HepG2 (cell line): ENCODE data around the gene G6PC3. TPM values are rescaled to one million over a fixed set of nuclear protein-coding genes. Genes with fewer than 3 reads are reported as not detected.
"Not testable (repeated sequence)": the region's sequence is repeated elsewhere in the genome, so short reads cannot be mapped to it uniquely, and the experiment has no call there.

Experiments used
- ATAC-seq: fragments of 200-7000 bp; cut with Tn5 transposase; 3 replicates; pipeline ENCODE4 v1.9.1; 2020; ENCODE audit warnings: mild to moderate bottlenecking, moderate library complexity
- BruUV-seq: library from RNA; stranded (reverse); fragments of 400-500 nt; replicated peaks from 2 replicates; lab custom pipeline; 2021; lab: Mats Ljungman, UMichigan
- CTCF ChIA-PET: fragments of 300-600 bp; formaldehyde crosslinking; extraction: SDS; loops from one replicate; lab custom pipeline; 2021; ENCODE audit warnings: low total read pairs, inconsistent platforms, low intra/inter-chr PET ratio; lab: Yijun Ruan, JAX
- POLR2A ChIA-PET: fragments of 350-600 bp; sonication (Branson Sonifier 250); formaldehyde crosslinking; loops from one replicate; lab custom pipeline; 2020; ENCODE audit warnings: antibody characterized with exemption, inconsistent platforms; lab: Yijun Ruan, JAX
- DNase-seq: peaks from one replicate; pipeline ENCODE4 v3.0.0-alpha.2; 2015; ENCODE audit warnings: low spot score
- FAIRE-seq: peaks from 3 replicates; lab custom pipeline; 2011; peaks lifted over from hg19 to GRCh38; lab: Jason Lieb, UNC
- H2AFZ ChIP-seq: one replicate; pipeline ENCODE4 v1.6.1; 2011; ENCODE audit warnings: low read length, inconsistent platforms
- H3K27ac ChIP-seq: fragments of 300-600 bp; 3 replicates; pipeline ENCODE4 v1.8.0; 2011; ENCODE audit warnings: mixed run types, mild to moderate bottlenecking, mixed read lengths, low read length, inconsistent platforms; ENCODE audit not compliant: insufficient read depth; ENCODE audit errors: extremely low read length
- H3K27me3 ChIP-seq, 2 experiments: fragments of 200-600 bp in 1 of 2; 2 replicates in 1 of 2; 3 replicates in 1 of 2; pipeline versions ENCODE4 v1.6.0 to v1.8.0; 2011; ENCODE audit warnings: low read length in 2 of 2, mild to moderate bottlenecking in 2 of 2, moderate library complexity in 2 of 2, inconsistent platforms in 1 of 2; ENCODE audit not compliant: insufficient read depth in 2 of 2, control insufficient read depth in 1 of 2
- H3K36me3 ChIP-seq, 2 experiments: fragments of 200-600 bp in 1 of 2; replicated peaks in 1 of 2; 2 replicates in 1 of 2; 3 replicates in 1 of 2; pipeline versions ENCODE4 v1.5.1 to v1.8.0; 2011; ENCODE audit warnings: low read length in 2 of 2, inconsistent platforms in 1 of 2; ENCODE audit not compliant: insufficient read depth in 2 of 2, control insufficient read depth in 1 of 2
- H3K4me1 ChIP-seq: 2 replicates; pipeline ENCODE4 v1.5.1; 2012; ENCODE audit warnings: low read length, inconsistent platforms; ENCODE audit not compliant: insufficient read depth
- H3K4me2 ChIP-seq: 2 replicates; pipeline ENCODE4 v1.6.0; 2011; ENCODE audit warnings: low read depth, low read length, inconsistent platforms
- H3K4me3 ChIP-seq, 3 experiments: fragments of 200-600 bp in 1 of 3; sonication (generic), shearing (Covaris generic) in 1 of 3; replicated peaks in 1 of 3; 2 replicates each; pipeline ENCODE4 v1.5.1; 2011 to 2016; ENCODE audit warnings: low read length in 3 of 3, inconsistent platforms in 2 of 3, low read depth in 2 of 3, mild to moderate bottlenecking in 2 of 3, control low read depth in 1 of 3, mixed read lengths in 1 of 3; ENCODE audit not compliant: insufficient read depth in 1 of 3
- H3K79me2 ChIP-seq: one replicate; pipeline ENCODE4 v1.6.1; 2011; ENCODE audit warnings: low read length, inconsistent platforms; ENCODE audit not compliant: insufficient read depth
- H3K9ac ChIP-seq: 2 replicates; pipeline ENCODE4 v1.6.0; 2011; ENCODE audit warnings: mild to moderate bottlenecking, low read depth, low read length, inconsistent platforms; ENCODE audit not compliant: insufficient read depth
- H3K9me3 ChIP-seq: 2 replicates; pipeline ENCODE4 v1.5.1; 2012; ENCODE audit warnings: mild to moderate bottlenecking, low read length
- H4K20me1 ChIP-seq: 2 replicates; pipeline ENCODE4 v1.6.0; 2011; ENCODE audit warnings: inconsistent platforms, mild to moderate bottlenecking, low read length, moderate library complexity; ENCODE audit not compliant: insufficient read depth
- DDIT3 ChIP-seq: sonication (generic); formaldehyde crosslinking; IDR thresholded peaks from 2 replicates; pipeline ENCODE4 v1.4.0; 2020; ENCODE audit warnings: mild to moderate bottlenecking, missing genetic modification reagents
- DRAP1 ChIP-seq: IDR thresholded peaks from 2 replicates; pipeline ENCODE4 v1.6.1; 2016; ENCODE audit warnings: missing genetic modification reagents, missing compliant biosample characterization
- HDAC1 ChIP-seq: sonication (generic); formaldehyde crosslinking; IDR thresholded peaks from 2 replicates; pipeline ENCODE4 v1.5.1; 2020; ENCODE audit warnings: mild to moderate bottlenecking, missing genetic modification reagents
- HMGXB4 ChIP-seq, 2 experiments: sonication (generic) in 1 of 2; formaldehyde crosslinking in 1 of 2; IDR thresholded peaks; 2 replicates each; pipeline versions ENCODE4 v1.4.0 to v1.6.1; 2018 to 2020; ENCODE audit warnings: missing genetic modification reagents in 2 of 2, borderline replicate concordance in 1 of 2, low read depth in 1 of 2, mild to moderate bottlenecking in 1 of 2, missing biosample characterization in 1 of 2
- IKZF4 ChIP-seq: sonication (generic); formaldehyde crosslinking; IDR thresholded peaks from 2 replicates; pipeline ENCODE4 v1.5.1; 2020; ENCODE audit warnings: borderline replicate concordance, mild to moderate bottlenecking, low read depth, missing genetic modification reagents; ENCODE audit errors: not compliant biosample characterization
- NCOA2 ChIP-seq: sonication (generic); formaldehyde crosslinking; IDR thresholded peaks from 2 replicates; pipeline ENCODE4 v1.8.0; 2022; ENCODE audit warnings: inconsistent platforms
- SOX6 ChIP-seq, 2 experiments: fragments of 450-650 bp in 1 of 2; sonication (generic) in 1 of 2; formaldehyde crosslinking in 1 of 2; IDR thresholded peaks; 2 replicates each; pipeline versions ENCODE4 v1.4.0 to v1.6.1; 2017 to 2020; ENCODE audit warnings: antibody characterized with exemption in 1 of 2, mild to moderate bottlenecking in 1 of 2, missing genetic modification reagents in 1 of 2
- ZNF274 ChIP-seq: sonication (generic); formaldehyde crosslinking; IDR thresholded peaks from 2 replicates; pipeline ENCODE4 v1.5.1; 2020; ENCODE audit warnings: mild to moderate bottlenecking, missing genetic modification reagents
- WGBS: methylation state at CpG from one replicate; pipeline ENCODE4 v1.1.6; 2017; ENCODE audit warnings: low lambda C conversion rate; 5-methylcytosine and 5-hydroxymethylcytosine counted together
- in situ Hi-C: cut with HindIII; loops from 2 replicates; pipeline ENCODE4 v1.10.0; 2017; ENCODE audit warnings: low pct_unique_long_range_greater_than_20kb; ENCODE audit not compliant: extremely low pct_ligation_motif_present
- intact Hi-C: fragments of 100-400 bp; cut with micrococcal nuclease; formaldehyde crosslinking; loops from one replicate; pipeline ENCODE4 v1.10.0; 2022; ENCODE audit not compliant: unreplicated experiment
- polyA plus RNA-seq, 8 experiments: library from polyadenylated mRNA; depleted of rRNA in 3 of 8; stranded (reverse) in 7 of 8; unstranded in 1 of 8; fragments of >200 nt; fragmentation: Illumina TruSeq in 4 of 8; extraction: Trizol in 4 of 8; gene quantifications; 2 replicates each; pipeline versions ENCODE4 v1.2.1 to v1.2.3, GENCODE V29; 2011 to 2016; ENCODE audit warnings: low read depth in 4 of 8, missing spikeins in 1 of 8, mixed read lengths in 1 of 8; ENCODE audit not compliant: insufficient read depth in 1 of 8
- total RNA-seq, 5 experiments: library from RNA; depleted of rRNA; stranded (reverse); fragments of >200 nt; fragmentation: Illumina TruSeq; extraction: Trizol; gene quantifications; 2 replicates each; pipeline ENCODE4 v1.2.3, GENCODE V29; 2016; ENCODE audit warnings: low read depth in 1 of 5

The G6PC3 gene
- total and polyA plus RNA-seq, 2 of the 13 experiments (the other 11 are each of a cell fraction or from before 2014, with no cell fraction given): 38.5 to 75.8 TPM

- H3K9me3 ChIP-seq, in situ Hi-C loops, BruUV-seq, CTCF ChIA-PET, H2AFZ ChIP-seq, H3K27me3 ChIP-seq, FAIRE-seq, H4K20me1 ChIP-seq, DNase-seq, H3K36me3 ChIP-seq, intact Hi-C loops: not testable (repeated sequence)
- peak; percentile 39 for ATAC-seq
- peak overlapping the region in 1 of 3 experiments; percentile 18; a peak in 1 of 6 replicates for H3K4me3 ChIP-seq
- H3K4me1 ChIP-seq: peaks cover 81% of the 10 kb centered on the region
- POLR2A ChIA-PET: interaction anchor here (0.7 to 2.9 kb wide), 7 partner anchors 9 to 85 kb away, joined by 3 to 14 read pairs (median 5); partner anchors contain the start of genes HDAC5 and TMUB2
- 32% methylated on average over 6 of the region's 6 CpGs for WGBS
- peak overlapping the region; percentile 79 for H3K27ac ChIP-seq
- H3K4me2 ChIP-seq: peak overlapping the region; percentile 48
- peak overlapping the region; percentile 26; the same call in 1 of the 2 replicates for H3K9ac ChIP-seq
- TF ChIP-seq DRAP1 (CRISPR knock-in tag) (0 out of 2 replicates have a peak, but pooled peaks have one; percentile 23), ZNF274 (0 out of 2 replicates have a peak, but pooled peaks have one; percentile 36), HDAC1 (CRISPR knock-in tag) (peak; percentile 6; the same call in 1 of the 2 replicates)
- H3K79me2 ChIP-seq: peaks cover 48% of the 10 kb centered on the region
These were observed 31.3 kb downstream of the G6PC3 start for GRCh38 chr17:44101858-44102257.

GRCh38 chr17:44102849-44103622 is 32.5 kb downstream of the G6PC3 start:
- WGBS: 79% methylated on average over 16 of the region's 16 CpGs
- TF ChIP-seq SOX6 (IDR thresholded peaks at IDR 0.05): no peak
- TF ChIP-seq SOX6 (CRISPR knock-in tag; IDR thresholded peaks at IDR 0.05): 0 out of 2 replicates have a peak, but pooled peaks have one; percentile 12
- peak in 1 of 2 experiments; percentile 28; a peak in 1 of 4 replicates for TF ChIP-seq HMGXB4 (CRISPR knock-in tag; IDR thresholded peaks at IDR 0.05; ENCODE audit: borderline replicate concordance in 1 of 2, low read depth in 1 of 2)
- TF ChIP-seq IKZF4 (CRISPR knock-in tag): no peak
- no peak for TF ChIP-seq NCOA2 (CRISPR knock-in tag)
- TF ChIP-seq DDIT3 (CRISPR knock-in tag): no peak

More at GRCh38 chr17:44102849-44103622, 32.5 kb downstream of the G6PC3 start:
- peaks cover 81% of the 10 kb centered on the region for H3K4me1 ChIP-seq
- peaks cover 52% of the 10 kb centered on the region for H3K79me2 ChIP-seq
- CTCF ChIA-PET: no interaction called here
- TSS peak; percentile 40 for BruUV-seq
- in situ Hi-C loops: no loop called here
- DNase-seq (no peak), FAIRE-seq (peak; percentile 44), ATAC-seq (peak; percentile 3; the same call in 1 of the 3 replicates)
- no peaks in the 10 kb centered on the region for H3K9me3 ChIP-seq
- H2AFZ ChIP-seq: no peak overlapping the region
- H3K27me3 ChIP-seq: no peaks in the 10 kb centered on the region
- peak overlapping the region; percentile 3; the same call in 1 of the 2 replicates for H3K9ac ChIP-seq
- H4K20me1 ChIP-seq: peaks cover 5% of the 10 kb centered on the region; the same call in 1 of the 2 replicates
- H3K4me3 ChIP-seq: no peak overlapping the region
- peak overlapping the region; percentile 79 for H3K27ac ChIP-seq
- intact Hi-C loops: no loop called here
- peak overlapping the region; percentile 48; the same call in 1 of the 2 replicates for H3K4me2 ChIP-seq
- H3K36me3 ChIP-seq: peaks cover 0 to 2% of the 10 kb centered on the region in 2 experiments; a peak in 4 of 5 replicates
- POLR2A ChIA-PET: interaction anchor here (1.4 to 2.9 kb wide), 4 partner anchors 8 to 37 kb away, joined by 3 to 14 read pairs (median 6); partner anchors contain the start of gene HDAC5
